Germinal center (tissue), 1 donor: ENCODE data around the gene ACTG2.
"Not testable (repeated sequence)": the region's sequence is repeated elsewhere in the genome, so short reads cannot be mapped to it uniquely, and the experiment has no call there.

ENCODE experiments used
- DNase-seq: peaks from one replicate; pipeline ENCODE4 v3.0.0; 2012; ENCODE audit warnings: mixed read lengths, low spot score

Gene ACTG2

DNA sequence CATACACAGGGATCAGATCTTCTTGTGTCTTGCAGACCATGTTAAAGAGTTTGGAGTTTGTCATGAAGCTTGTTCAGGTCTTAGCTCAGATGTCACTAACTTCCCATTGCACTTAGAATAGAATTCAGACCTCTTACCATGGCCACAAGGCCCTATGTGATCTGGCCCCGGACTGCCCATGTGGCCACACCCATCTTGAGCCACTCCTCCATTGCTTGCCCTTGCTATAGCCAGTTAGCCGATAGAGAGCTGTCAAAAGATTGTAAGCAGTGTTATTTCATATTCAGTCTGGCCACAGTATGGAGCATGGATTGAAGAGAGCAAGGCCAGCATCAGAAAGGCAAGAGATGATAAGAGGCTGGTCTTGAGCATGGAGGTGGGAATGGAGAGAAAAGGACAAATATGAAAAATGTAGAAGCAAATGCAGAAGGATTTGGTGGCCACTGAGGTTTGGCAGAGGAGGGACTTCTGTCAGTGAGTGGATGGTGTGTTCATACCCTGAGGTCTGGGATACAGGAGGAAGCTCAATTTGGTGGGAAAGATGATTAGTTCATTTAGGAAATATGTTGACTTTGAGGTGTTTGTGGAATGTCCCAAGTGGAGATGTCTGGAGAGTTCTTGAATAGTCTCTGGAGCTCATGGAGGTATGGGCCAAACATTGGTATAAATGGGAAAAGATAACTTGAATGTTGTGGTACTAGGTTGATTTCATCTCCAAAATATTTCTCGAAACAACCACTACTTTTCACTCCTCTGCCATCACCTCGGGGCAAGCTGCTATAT lies 44.5 kb downstream of the ACTG2 start:
- no peak for DNase-seq

DNA sequence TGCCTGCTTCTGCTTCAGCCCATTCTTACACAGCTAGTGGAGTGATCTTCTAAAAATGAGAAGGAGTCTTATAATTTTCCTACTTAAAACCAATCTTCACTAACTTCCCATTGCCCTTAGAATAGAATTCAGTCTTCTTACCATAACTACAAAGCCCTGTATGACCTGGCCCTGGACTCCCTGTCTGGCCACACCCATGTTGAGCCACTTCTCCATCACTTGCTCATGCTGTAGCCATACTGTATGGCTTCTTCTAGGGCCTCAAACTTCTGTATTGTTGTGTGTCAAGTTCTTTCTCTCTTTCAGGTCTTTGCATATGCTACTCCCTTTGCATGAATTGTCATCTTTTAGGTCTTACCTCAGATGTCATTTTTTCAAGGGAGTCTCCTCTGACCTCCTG lies 45.1 kb downstream of the ACTG2 start:
- no peak for DNase-seq

DNA sequence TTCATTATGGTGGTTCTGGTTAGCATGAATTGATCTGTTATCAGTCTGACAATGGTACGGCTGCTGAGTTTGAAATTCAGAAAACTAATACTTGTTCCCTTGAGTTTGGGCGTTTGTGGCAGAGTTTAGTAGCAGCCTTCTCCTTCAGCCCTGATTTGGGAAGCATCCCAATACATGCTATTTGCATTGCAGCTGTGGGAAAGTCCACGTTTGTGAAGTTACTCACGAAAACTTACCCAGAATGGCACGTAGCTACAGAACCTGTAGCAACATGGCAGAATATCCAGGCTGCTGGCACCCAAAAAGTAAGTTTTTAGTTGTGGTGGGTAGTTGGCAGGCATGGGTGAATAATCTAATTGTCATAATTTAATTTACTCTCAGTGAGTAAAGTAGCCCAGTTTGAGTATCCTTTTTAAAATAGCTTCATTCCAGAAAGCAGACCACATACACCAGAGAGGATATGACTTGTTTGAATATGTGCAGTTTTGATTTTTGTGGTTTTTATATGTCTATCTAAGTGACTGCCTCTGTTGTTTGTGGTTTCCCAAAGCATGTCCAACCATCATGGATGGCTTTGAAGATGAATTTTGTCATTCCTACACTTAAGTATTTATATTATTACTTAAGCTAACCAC lies 46.0 kb downstream of the ACTG2 start:
- DNase-seq: no peak

DNA sequence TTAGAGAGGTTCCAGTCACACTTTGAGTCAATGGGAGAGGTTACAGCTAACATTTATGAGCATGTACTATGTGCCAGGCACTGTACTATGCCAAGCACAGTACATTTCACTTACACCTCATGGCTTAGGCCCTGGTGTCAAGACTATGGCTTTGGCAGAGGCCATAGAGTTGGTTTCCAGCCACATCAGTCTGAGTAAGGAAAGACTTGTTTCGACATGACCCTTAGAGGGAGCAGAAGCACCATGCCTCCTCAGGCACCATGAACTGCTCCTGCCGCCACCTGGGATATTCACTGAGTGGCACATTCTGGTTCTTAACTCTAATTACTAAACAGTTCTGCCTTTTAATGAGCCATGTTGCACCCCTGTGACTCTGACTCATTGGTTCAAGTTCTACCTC lies 46.6 kb downstream of the ACTG2 start:
- DNase-seq: no peak

DNA sequence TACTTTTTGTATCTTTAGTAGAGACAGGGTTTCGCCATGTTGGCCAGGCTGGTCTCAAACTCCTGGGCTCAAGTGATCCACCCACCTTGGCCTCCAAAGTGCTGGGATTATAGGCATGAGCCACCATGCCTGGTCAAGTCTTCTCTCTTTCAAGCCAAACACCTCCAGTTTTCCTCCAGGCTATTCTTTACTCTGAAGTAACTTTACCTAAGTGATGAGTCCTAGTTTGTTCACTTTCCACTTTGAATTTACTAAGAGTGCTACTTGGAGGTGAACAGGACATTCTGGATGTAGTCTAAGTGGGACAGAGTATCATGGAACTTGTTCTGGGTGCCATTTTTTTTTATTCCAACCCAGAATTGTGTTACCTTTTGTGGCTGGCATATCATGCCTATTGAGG lies 47.3 kb downstream of the ACTG2 start:
- not testable (repeated sequence) for DNase-seq

DNA sequence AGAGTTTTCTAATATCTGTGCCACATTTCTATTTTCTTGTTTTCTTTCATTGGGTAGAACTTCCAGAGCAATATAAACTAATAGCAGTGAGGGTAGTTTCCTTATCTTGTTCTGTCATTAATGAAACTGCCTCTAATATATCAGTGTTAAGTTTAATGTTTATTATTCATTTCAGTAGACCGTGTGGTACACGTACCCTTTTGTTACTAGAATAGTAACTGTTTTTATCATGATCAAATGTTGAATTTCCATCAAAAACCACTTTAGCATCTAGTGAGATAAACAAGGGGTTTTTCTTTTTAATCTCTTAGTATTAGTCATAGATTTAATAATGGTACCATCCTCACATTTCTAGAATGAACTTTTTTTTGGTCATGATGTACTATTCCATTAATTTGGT lies 49.9 kb downstream of the ACTG2 start:
- DNase-seq: no peak

DNA sequence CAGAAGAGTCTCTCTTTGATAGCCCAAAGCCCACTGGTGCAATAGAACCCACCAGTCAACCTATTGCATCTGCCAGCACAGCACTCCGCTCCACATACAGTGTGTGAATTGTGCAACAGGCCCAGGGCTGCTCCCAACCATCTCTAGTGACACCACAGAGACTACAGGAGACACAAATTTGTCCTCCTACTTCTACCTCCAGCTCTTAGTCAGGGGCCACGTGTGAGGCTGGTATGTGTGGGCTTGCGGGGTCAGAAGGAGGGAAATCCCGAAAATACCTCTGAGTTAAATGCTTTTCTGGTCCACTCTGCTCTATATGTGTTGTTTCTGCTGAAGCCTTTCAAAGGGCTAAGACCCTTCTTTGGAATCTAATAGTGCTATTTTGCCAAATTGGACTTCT lies 51.9 kb downstream of the ACTG2 start:
- DNase-seq: no peak

DNA sequence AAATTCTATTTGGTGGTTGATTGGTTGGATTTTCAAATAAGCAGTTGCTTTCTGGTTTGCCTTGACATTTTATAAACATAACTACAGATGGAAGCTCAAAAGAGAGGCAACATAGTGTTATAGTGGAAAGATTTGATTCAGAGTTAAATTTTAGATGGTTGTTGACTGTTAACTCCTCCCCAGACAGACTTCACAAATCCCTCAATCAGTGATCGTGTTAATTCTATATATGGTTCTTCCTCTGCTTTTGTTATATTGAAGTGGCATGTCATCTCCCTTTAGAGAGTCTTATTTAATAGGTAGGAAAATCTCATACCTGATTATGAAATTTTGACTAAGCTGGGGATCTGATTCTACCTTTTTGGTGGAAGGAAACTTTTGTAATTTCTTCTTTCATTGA lies 53.4 kb downstream of the ACTG2 start:
- DNase-seq: no peak

DNA sequence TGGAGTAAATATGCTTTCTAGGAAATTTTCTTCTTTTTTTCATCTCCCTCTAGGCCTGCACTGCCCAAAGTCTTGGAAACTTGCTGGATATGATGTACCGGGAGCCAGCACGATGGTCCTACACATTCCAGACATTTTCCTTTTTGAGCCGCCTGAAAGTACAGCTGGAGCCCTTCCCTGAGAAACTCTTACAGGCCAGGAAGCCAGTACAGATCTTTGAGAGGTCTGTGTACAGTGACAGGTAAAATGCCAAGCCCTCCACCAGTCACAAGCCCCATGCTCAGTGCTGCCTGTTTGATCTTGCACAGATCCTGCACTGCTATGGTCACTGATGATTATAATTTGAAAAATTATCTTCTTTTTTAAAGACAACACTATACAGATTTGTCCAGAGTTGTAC lies 53.9 kb downstream of the ACTG2 start:
- DNase-seq: no peak

DNA sequence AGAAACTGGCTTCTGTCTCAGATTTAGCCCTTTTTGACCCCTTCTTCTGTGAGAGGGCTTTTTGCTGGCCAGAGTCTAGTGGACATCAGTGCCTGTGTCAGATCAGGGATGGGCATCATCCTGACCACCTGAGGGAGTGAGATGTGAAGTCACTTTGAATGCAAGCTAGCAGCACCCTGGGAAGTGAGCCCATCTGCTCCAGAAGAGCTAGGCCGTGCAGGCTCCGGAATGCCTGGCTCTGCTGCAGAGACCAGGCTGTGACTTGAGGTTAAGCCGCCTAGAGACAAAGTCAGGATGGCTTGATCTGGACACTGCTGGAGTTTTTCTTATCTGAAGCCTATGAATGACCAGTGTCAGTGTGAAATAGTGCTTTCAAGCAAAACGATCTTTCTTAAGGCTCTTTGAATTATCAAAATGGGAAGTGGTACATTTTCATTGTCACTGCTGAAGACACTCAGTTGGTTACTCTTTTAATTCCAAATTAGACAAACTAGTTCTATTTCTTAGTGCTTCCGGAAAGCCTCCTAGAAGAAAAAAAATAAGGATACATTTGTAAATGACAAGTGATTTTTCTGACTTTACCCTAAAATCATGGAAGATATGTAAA lies 54.7 kb downstream of the ACTG2 start:
- no peak for DNase-seq

DNA sequence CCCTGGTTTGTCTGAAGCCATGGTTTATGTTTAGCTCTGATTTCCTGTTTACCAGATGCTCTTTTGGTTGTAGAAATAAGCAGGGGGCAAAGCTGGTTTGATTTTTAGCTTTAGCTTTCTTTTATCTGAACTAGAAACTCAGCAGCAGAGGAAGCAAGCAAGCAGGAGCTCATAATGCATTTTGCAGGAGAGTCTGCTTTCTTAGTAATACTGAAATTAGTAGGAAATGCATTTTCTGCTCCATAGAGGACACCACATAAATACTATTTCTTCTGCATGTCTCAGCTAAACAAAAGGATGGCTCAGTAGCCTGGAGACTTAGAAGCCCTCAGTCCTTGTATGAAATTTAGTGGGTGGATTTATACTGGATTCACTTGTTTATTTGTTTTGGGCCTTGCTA lies 57.0 kb downstream of the ACTG2 start:
- no peak for DNase-seq

DNA sequence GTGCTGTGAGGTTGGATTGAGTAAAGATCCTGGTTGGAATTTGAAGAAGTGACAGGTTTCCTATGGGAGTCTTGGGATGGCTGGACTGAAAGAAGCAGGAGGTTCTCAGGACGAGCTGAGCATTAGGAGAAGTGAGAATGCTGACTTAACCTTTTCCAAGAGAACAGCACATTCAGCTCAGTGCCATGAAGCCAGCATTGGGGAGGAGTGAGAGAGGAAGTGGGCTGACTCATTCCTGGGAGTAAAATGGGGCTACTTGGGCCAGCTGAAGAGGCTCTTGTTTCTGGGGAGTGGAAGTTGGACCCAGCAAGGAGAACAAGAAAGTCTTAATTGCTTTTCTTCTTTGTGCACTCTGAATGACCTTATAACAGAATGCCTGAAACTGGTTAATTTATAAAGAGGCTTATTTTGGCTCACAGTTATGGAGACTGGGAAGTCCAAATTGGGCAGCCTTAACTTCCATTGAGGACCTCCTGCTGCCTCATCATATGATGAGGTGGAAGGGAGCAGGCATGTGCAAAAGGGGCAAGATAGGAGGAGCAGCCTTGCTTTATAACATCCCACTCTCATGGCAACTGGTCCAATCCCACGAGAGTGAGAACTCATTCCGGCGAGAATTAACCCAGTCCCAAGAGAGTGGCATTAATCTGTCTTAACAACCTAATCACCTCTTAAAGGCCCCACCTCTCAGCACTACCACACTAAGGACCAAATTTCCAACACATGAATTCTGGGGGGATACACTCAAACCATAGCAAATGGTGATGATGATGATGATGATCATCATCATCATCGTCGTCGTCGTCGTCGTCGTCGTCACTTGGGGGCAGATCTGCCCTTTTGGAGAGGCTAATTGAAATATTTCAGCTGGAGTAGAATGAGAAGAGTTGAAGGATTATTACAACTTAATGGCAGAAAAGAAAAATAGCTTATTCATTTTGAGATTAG lies 60.0 kb downstream of the ACTG2 start:
- no peak for DNase-seq

DNA sequence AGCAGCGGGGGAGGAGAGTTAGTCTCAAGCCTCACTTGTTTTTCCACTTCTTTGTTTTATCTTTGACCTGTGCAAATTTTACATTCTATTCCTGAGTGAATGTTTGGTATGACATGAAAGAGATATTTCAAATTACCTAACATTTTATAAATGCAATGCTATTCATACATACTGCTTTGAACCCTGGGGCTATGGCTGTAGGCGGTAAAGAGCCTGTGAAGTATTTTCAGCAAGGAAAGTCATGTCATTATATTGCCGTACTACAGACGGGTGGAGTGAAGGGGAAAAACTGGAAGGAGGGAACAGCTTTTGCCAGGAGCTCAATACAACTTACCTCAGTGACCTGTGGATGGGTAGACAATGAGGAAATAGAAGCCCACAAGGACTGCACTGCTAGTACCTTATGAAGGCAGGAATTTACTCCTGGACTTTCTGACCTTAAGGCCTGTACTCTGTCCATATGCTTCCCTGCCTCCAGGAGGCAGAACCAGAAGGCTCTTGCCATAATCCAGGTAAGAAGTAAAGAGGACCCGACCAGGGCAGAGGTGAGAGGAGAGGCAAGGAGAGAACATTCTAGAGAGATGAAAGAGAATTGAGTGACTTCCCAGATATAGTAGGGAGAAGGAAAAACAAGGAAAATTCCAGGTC lies 63.5 kb downstream of the ACTG2 start:
- DNase-seq: no peak

DNA sequence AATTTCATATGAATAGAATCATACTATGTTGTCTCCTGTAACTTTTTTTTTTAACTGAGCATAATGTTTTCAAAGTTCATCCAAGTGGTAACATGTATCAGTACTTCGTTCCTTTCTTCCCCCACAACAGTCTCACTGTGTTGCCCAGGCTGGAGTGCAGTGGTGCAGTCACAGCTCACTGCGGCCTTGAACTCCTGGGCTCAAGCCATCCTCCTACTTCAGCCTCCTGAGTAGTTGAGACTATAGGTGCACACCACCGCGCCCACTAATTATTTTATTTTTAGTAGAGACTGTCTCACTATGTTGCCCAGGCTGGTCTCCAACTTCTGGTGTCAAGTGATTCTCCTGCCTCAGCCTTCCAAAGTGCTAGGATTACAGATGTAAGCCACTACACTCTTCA lies 68.5 kb downstream of the ACTG2 start:
- no peak for DNase-seq

DNA sequence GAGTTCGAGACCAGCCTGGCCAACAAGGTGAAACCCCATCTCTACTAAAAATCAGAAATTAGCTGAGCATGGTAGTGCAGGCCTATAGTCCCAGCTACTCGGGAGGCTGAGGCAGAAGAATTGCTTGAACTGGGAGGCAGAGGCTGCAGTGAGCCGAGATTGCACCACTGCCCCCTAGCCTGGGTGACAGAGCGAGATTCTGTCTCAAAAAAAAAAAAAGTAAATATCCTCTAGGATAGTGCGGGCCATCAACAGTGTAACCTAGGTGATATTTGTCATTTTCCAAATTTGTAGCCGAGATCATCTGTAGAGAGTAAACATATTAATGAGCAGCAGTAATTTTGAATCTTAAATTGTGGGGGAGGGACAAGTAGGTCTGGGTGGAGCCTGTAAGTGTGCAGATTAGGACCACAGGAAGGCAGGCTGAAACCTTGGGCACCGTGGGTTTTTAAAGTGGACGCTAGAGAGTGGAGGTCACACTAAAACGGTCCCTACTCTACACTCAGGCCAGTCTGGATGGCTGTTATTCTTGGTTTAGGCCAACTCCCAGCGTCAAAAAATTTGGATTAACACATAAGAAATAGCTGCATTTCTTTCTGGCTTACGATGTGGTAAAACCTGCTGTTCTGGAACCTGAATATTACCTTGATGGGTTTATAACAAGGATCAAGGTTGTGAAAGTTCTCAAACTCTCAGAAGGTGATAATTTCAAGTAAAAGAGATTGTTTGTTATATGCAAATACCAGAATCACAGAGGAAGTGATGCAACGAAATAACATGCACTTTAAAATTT lies 69.2 kb downstream of the ACTG2 start:
- no peak for DNase-seq

DNA sequence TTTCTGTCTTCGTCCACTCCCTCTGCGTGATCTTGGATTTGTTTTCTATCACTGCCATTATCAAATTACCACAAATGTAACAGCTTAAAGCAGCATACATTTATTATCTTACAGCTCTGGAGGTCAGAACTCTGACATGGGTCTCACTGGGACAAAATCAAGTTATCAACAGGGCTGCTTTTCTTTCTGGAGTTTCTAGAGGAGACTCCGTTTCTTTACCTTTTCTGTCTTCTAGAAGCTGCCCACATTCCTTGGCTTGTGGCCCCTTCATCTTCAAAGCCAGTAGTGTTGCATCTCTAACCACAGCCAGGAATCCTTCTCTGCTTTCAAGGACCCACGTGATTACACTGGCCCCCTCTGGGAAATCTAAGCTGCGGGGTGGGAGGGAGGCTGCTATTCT lies 70.0 kb downstream of the ACTG2 start:
- DNase-seq: no peak

DNA sequence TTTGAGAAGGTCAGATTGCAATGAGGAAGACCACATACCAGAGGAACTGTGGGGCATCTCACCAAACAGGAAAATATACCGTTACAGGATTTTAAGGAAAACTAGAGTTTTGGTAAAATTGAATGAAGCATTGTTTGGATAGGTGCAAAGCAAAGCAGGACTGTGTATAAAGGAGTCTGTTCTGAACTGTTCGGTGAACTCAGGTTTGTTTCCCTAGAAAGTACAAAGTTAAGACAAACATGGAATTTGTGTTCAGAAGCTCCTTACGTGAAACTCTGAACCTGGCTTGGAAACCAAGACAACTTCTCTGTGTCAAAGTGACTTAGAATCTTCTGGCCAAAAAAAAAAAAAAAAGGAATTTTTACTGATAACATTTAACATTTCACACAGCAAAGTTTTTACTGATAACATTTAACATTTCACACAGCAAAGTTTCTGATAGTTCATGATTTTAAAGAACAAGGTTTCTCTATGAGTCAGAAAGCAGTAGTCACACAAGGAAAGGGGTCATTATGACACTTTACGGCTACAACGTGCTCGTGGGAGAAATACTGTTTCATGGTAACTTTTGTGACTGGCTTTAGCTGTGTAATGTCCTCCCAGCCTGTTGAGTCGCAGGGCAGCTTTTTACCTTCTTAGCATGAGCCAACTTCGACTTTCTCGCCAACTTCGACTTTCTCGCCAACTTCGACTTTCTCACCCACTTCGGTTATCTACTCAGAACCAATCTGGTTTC lies 70.7 kb downstream of the ACTG2 start:
- DNase-seq: no peak

DNA sequence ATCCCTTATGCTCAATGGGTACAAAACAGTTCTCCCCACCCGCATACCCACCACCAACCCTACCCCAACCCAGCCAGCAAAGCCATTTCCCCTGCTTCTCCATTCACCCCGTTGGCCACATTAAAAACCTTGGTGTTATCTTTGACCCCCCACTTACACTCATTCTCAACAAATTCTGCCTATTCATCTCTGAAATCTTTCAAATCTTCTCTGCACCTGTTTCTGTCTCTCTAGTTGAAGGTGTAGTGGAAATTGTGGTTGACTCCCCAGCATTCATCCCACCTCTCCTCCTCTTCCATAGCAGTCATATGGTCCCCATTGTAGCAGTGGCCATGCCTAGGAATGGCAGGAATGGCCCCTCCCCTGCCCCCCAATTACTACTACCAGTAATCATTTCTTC lies 71.4 kb downstream of the ACTG2 start:
- no peak for DNase-seq

DNA sequence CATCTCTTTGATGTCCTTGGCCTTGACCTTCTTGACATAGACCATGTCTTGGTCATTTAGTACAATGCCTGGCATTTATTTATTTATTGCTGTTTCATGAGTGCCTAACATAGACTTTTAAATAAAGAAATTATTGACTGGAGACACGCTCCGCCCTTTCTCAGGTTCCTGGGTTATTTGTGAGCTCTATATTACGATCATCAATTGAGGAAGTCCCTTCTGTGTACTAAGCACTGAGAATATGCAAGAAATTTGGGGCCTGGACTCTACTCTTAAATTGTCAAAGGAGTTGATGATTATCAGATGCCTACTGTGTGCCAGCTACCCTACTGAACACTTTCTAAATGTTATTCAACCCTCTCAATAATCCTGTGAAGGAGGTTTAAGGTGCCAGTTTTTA lies 72.2 kb downstream of the ACTG2 start:
- no peak for DNase-seq

DNA sequence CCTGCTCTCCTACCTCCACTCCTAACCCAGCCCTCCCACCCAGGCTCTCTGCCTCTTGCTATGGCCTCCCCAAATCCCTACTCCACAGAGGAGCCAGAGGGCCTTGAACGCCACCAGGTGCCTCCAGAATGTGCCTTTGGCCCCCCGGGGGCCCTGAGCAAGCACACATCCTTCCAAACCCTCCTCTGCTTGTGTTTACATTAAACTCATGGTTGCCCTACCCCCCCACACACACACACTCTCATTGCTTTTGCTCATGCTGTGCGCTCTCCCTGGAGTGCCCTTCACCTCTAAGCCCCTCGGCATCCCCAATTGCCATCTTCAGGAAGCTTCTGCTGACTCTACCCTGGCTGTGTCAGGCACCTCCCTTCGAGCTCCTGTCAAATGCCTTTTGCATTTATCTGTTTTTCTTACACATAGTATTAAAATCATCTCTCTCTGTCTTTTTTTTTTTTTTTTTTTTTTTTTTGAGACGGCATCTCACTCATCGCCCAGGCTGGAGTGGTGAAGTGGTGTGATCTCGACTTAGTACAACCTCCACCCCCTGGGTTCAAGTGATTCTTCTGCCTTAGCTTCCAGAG lies 75.6 kb downstream of the ACTG2 start:
- DNase-seq: no peak
